SK-N-SH treated with all-trans-retinoic acid at 6 μM for 48 hours (cell line): ENCODE measurements around the gene NOL8.

ENCODE experiments used
- ARNTL ChIP-seq: fragments of 450-650 bp; formaldehyde crosslinking; IDR thresholded peaks from 2 replicates; pipeline ENCODE4 v1.5.0; 2020; ENCODE audit warnings: low read depth, mild to moderate bottlenecking, moderate library complexity, borderline replicate concordance
- ESRRG ChIP-seq: fragments of 250-450 bp; sonication (Bioruptor Pico); IDR thresholded peaks from 2 replicates; pipeline ENCODE4 v1.6.1; 2021; ENCODE audit warnings: mild to moderate bottlenecking
- POU6F1 ChIP-seq: fragments of 250-450 bp; sonication (Bioruptor Pico); IDR thresholded peaks from 2 replicates; pipeline ENCODE4 v1.8.0; 2021; ENCODE audit warnings: low read depth, mild to moderate bottlenecking, moderate library complexity, borderline replicate concordance
- RARB ChIP-seq: fragments of 250-450 bp; sonication (Bioruptor Pico); IDR thresholded peaks from 2 replicates; pipeline ENCODE4 v1.8.0; 2021; ENCODE audit warnings: mild to moderate bottlenecking, moderate library complexity
- TOX ChIP-seq: fragments of 250-450 bp; sonication (Bioruptor Pico); IDR thresholded peaks from 2 replicates; pipeline ENCODE4 v1.8.0; 2021; ENCODE audit warnings: mild to moderate bottlenecking, moderate library complexity, borderline replicate concordance
- TSHZ2 ChIP-seq: fragments of 250-450 bp; sonication (Bioruptor Pico); IDR thresholded peaks from 2 replicates; pipeline ENCODE4 v1.5.0; 2020; ENCODE audit warnings: mild to moderate bottlenecking, moderate library complexity
- ZC3H10 ChIP-seq: fragments of 250-450 bp; sonication (Bioruptor Pico); IDR thresholded peaks from 2 replicates; pipeline ENCODE4 v1.5.1; 2021; ENCODE audit warnings: mild to moderate bottlenecking, moderate library complexity
- ZFP3 ChIP-seq: fragments of 250-450 bp; sonication (Bioruptor Pico); IDR thresholded peaks from 2 replicates; pipeline ENCODE4 v1.5.0; 2020; ENCODE audit warnings: mild to moderate bottlenecking, moderate library complexity
- ZFP30 ChIP-seq: fragments of 450-650 bp; formaldehyde crosslinking; IDR thresholded peaks from 2 replicates; pipeline ENCODE4 v1.5.0; 2022; ENCODE audit warnings: mild to moderate bottlenecking, moderate library complexity
- ZNF565 ChIP-seq: fragments of 450-650 bp; formaldehyde crosslinking; conservative IDR thresholded peaks from 2 replicates; pipeline ENCODE4 v1.5.0; 2020; ENCODE audit warnings: low read depth, mild to moderate bottlenecking, moderate library complexity
- ZNF8 ChIP-seq: fragments of 450-650 bp; formaldehyde crosslinking; IDR thresholded peaks from 2 replicates; pipeline ENCODE4 v1.5.0; 2020; ENCODE audit warnings: mild to moderate bottlenecking, moderate library complexity
- TF ChIP-seq, protein P1 (sequence below): fragments of 250-450 bp; sonication (Bioruptor Pico); IDR thresholded peaks from 2 replicates; pipeline ENCODE4 v1.8.0; 2020; ENCODE audit warnings: mild to moderate bottlenecking, moderate library complexity, borderline replicate concordance

- no peak for TF ChIP-seq ZNF8 (CRISPR knock-in tag)
- no peak for TF ChIP-seq ZC3H10
- no peak for TF ChIP-seq ZFP30
- TF ChIP-seq, protein P1, sequence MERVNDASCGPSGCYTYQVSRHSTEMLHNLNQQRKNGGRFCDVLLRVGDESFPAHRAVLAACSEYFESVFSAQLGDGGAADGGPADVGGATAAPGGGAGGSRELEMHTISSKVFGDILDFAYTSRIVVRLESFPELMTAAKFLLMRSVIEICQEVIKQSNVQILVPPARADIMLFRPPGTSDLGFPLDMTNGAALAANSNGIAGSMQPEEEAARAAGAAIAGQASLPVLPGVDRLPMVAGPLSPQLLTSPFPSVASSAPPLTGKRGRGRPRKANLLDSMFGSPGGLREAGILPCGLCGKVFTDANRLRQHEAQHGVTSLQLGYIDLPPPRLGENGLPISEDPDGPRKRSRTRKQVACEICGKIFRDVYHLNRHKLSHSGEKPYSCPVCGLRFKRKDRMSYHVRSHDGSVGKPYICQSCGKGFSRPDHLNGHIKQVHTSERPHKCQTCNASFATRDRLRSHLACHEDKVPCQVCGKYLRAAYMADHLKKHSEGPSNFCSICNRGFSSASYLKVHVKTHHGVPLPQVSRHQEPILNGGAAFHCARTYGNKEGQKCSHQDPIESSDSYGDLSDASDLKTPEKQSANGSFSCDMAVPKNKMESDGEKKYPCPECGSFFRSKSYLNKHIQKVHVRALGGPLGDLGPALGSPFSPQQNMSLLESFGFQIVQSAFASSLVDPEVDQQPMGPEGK (CRISPR knock-in tag) = no peak
- no peak for TF ChIP-seq ARNTL
- TF ChIP-seq ZFP3 (CRISPR knock-in tag) = no peak
- TF ChIP-seq ESRRG = no peak
- no peak for TF ChIP-seq POU6F1 (CRISPR knock-in tag)
- no peak for TF ChIP-seq ZNF565 (CRISPR knock-in tag)
- TF ChIP-seq RARB (CRISPR knock-in tag) = no peak
- TF ChIP-seq TSHZ2 = no peak
- TF ChIP-seq TOX (CRISPR knock-in tag) = no peak
Observed at GRCh38 chr9:92298036-92298435, 27.1 kb downstream of the NOL8 start.
